Gastrocnemius medialis (tissue), 4 donors: Measurements from ENCODE around the gene STK33.

ENCODE experiments used
- POLR2A ChIP-seq, 2 donors: fragments of 450-650 bp; IDR thresholded peaks; one replicate each; pipeline ENCODE4 v1.6.1; 2017; ENCODE audit warnings: antibody characterized with exemption in 2 of 2, mild to moderate bottlenecking in 2 of 2, moderate library complexity in 2 of 2
- TF ChIP-seq, protein P1 (sequence below), 5 experiments: fragments of 450-650 bp in 3 of 5; fragments of 200-600 bp in 2 of 5; sonication (generic) in 2 of 5; IDR thresholded peaks in 4 of 5; conservative IDR thresholded peaks in 1 of 5; 1 replicate in 4 of 5; 2 replicates in 1 of 5; pipeline ENCODE4 v1.5.1; 2016 to 2019; ENCODE audit warnings: antibody characterized with exemption in 5 of 5, mild to moderate bottlenecking in 3 of 5, moderate library complexity in 3 of 5

DNA sequence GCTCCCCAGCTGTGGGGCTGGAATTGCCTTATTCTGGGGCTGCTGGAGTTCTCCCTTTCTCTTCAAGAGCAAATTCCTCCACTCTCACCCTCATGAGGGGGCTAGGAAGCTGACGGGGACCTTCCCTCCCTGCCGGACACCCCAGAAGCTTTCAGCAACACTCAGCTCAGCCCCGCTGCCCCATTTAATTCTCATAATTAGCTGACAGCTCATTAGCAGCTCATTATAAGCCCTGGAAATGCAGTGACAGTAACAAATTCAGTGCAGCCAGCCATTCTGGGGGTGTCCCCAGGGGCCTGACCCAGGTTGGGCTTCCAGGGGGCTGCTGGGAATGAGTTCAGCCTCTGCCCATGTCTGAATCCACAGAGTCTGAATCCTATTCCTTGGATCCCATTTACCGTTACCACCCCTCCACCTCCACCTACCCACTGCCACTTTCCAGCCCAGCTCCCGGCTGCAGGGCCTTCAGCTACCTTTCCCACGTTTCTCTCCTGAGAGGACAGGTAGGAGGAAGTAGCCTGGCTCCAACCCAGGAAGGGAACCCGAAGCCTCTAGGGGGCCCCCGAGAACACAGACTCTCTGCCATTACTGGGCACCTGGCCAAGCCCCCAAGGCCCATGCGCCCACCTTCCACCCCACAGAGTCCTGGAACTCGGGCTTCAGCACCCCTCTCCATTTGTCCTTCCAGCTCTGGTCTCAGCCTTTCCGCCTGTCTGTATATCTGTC lies 228.6 kb downstream of the STK33 start:
- TF ChIP-seq, protein P1, sequence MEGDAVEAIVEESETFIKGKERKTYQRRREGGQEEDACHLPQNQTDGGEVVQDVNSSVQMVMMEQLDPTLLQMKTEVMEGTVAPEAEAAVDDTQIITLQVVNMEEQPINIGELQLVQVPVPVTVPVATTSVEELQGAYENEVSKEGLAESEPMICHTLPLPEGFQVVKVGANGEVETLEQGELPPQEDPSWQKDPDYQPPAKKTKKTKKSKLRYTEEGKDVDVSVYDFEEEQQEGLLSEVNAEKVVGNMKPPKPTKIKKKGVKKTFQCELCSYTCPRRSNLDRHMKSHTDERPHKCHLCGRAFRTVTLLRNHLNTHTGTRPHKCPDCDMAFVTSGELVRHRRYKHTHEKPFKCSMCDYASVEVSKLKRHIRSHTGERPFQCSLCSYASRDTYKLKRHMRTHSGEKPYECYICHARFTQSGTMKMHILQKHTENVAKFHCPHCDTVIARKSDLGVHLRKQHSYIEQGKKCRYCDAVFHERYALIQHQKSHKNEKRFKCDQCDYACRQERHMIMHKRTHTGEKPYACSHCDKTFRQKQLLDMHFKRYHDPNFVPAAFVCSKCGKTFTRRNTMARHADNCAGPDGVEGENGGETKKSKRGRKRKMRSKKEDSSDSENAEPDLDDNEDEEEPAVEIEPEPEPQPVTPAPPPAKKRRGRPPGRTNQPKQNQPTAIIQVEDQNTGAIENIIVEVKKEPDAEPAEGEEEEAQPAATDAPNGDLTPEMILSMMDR (IDR thresholded peaks at IDR 0.05 in 4 of 5, conservative IDR thresholded peaks at IDR 0.05 in 1 of 5): no peak
- TF ChIP-seq POLR2A (IDR thresholded peaks at IDR 0.05): no peak
